Activated B cell treated with CpG ODN at 0.5 μM for 24 hours (primary cell): Measurements from ENCODE around the gene MCHR2. TPM values are rescaled to one million over a fixed set of nuclear protein-coding genes. Genes with fewer than 3 reads are reported as not detected.

Experiments used
- ATAC-seq: fragments of 200-7000 bp; cut with Tn5 transposase; one replicate; pipeline ENCODE4 v1.10.0; 2021; ENCODE audit warnings: low read depth, mild to moderate bottlenecking, moderate library complexity
- CTCF ChIA-PET: fragments of 350-600 bp; sonication (Branson Sonifier 250); formaldehyde crosslinking; loops from one replicate; lab custom pipeline; 2021; ENCODE audit warnings: antibody characterized with exemption; lab: Charles Lee
- POLR2A ChIA-PET: fragments of 350-600 bp; sonication (Branson Sonifier 250); formaldehyde crosslinking; loops from one replicate; lab custom pipeline; 2021; ENCODE audit warnings: antibody characterized with exemption; lab: Charles Lee
- DNase-seq: peaks from one replicate; pipeline ENCODE4 v3.0.0; 2022
- H3K27ac Mint-ChIP-seq: one replicate; pipeline ENCODE4 v1.8.0; 2020; ENCODE audit warnings: mixed read lengths
- H3K27me3 Mint-ChIP-seq: one replicate; pipeline ENCODE4 v1.8.0; 2021; ENCODE audit warnings: mixed read lengths
- H3K36me3 Mint-ChIP-seq: one replicate; pipeline ENCODE4 v1.8.0; 2021; ENCODE audit warnings: low read depth, mixed read lengths
- H3K4me1 Mint-ChIP-seq: one replicate; pipeline ENCODE4 v1.8.0; 2021; ENCODE audit warnings: mixed read lengths
- H3K4me3 Mint-ChIP-seq: one replicate; pipeline ENCODE4 v1.8.0; 2020; ENCODE audit warnings: mild to moderate bottlenecking, mixed read lengths
- H3K9me3 Mint-ChIP-seq: one replicate; pipeline ENCODE4 v1.8.0; 2020; ENCODE audit warnings: mixed read lengths
- CTCF ChIP-seq: fragments of 200-600 bp; IDR thresholded peaks from one replicate; pipeline ENCODE4 v1.8.0; 2022; ENCODE audit warnings: antibody characterized with exemption, mild to moderate bottlenecking
- intact Hi-C: fragments of 100-400 bp; cut with micrococcal nuclease; formaldehyde crosslinking; loops from one replicate; pipeline ENCODE4 v1.15.1; 2024
- total RNA-seq: library from RNA; stranded (reverse); gene quantifications from 2 replicates; pipeline ENCODE4 v1.2.3, GENCODE V29; 2022

The MCHR2 gene
- total RNA-seq, 1 donor from 2014 or later: not detected

GRCh38 chr6:99912657-99913056, 81.4 kb downstream of the MCHR2 start:
- intact Hi-C loops: no loop called here
- CTCF ChIA-PET: no interaction called here
- H3K27me3 Mint-ChIP-seq: no peaks in the 10 kb centered on the region
- TF ChIP-seq CTCF: no peak
- DNase-seq (no peak), ATAC-seq (no peak)
- H3K27ac Mint-ChIP-seq: no peak overlapping the region
- H3K4me1 Mint-ChIP-seq: no peaks in the 10 kb centered on the region
- no peaks in the 10 kb centered on the region for H3K36me3 Mint-ChIP-seq
- POLR2A ChIA-PET: no interaction called here
- no peak overlapping the region for H3K4me3 Mint-ChIP-seq
- H3K9me3 Mint-ChIP-seq: no peaks in the 10 kb centered on the region

- intact Hi-C loops: loop anchor here (5.0 kb wide), 1 partner anchor 438 kb away; no protein-coding TSS in a partner anchor
- no peak for TF ChIP-seq CTCF
- no peaks in the 10 kb centered on the region for H3K27me3 Mint-ChIP-seq
- ChIA-PET CTCF (interaction anchor here (1.0 kb wide), 1 partner anchor 37 kb away, joined by 4 read pairs; no protein-coding TSS in a partner anchor), POLR2A (no interaction called here)
- no peak overlapping the region for H3K4me3 Mint-ChIP-seq
- H3K9me3 Mint-ChIP-seq: no peaks in the 10 kb centered on the region
- no peak for DNase-seq
- H3K4me1 Mint-ChIP-seq: no peaks in the 10 kb centered on the region
- no peak overlapping the region for H3K27ac Mint-ChIP-seq
- H3K36me3 Mint-ChIP-seq: no peaks in the 10 kb centered on the region
- ATAC-seq: no peak
These were observed 88.6 kb downstream of the MCHR2 start for GRCh38 chr6:99905209-99906106.

DNA sequence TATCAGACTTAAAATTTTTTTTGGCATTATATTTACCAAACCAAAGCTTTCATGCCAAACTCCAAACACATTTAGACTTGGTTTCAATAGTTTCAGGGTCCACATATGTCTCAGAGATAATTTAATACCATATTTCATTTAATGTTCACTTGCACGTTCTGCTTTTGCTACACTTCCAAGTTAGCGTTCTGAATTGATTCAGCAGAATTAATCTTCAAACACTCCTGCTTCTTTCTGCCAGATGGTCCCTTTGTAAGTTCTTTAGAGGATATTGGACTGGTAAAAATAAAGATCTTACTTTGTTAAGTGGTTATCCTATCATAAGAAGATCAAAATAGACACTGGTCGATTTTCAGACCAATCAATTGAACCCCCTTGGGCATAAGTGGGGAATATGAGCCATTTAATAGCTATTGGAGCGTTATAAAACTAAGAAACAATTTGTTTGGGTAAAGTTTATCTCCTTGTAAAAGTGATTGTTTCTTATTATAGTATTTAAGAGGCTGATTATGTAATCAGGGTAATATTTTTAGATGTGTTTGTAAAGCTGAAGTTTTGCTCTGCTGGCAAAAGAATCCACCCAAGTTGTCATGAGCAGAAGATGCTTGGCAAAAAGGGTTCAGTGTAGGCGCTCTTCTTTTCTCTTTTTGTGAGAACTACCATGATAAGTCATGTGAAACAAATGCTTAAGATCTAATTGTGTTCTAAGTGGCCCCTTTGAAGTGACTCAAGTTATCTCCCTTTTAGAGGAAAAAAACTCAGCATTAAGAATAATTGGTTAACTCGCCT, 92.2 kb downstream of the MCHR2 start:
- H3K27ac Mint-ChIP-seq: no peak overlapping the region
- peaks cover 3% of the 10 kb centered on the region for H3K27me3 Mint-ChIP-seq
- no peak for TF ChIP-seq CTCF
- ChIA-PET CTCF (interaction anchor here (0.6 kb wide), 1 partner anchor 79 kb away, joined by 6 read pairs; no protein-coding TSS in a partner anchor), POLR2A (no interaction called here)
- intact Hi-C loops: no loop called here
- DNase-seq: no peak
- H3K4me3 Mint-ChIP-seq: no peak overlapping the region
- ATAC-seq: no peak
- H3K36me3 Mint-ChIP-seq: no peaks in the 10 kb centered on the region
- H3K4me1 Mint-ChIP-seq: no peaks in the 10 kb centered on the region
- no peaks in the 10 kb centered on the region for H3K9me3 Mint-ChIP-seq

- ChIA-PET POLR2A (no interaction called here), CTCF (no interaction called here)
- intact Hi-C loops: no loop called here
These were observed 99.2 kb downstream of the MCHR2 start for GRCh38 chr6:99894815-99895214.

More at GRCh38 chr6:99894815-99895214, 99.2 kb downstream of the MCHR2 start:
- ATAC-seq: no peak
- no peak for TF ChIP-seq CTCF
- H3K4me1 Mint-ChIP-seq: no peaks in the 10 kb centered on the region
- H3K9me3 Mint-ChIP-seq: no peaks in the 10 kb centered on the region
- no peak for DNase-seq
- H3K4me3 Mint-ChIP-seq: no peak overlapping the region
- H3K27me3 Mint-ChIP-seq: peaks cover 3% of the 10 kb centered on the region
- H3K27ac Mint-ChIP-seq: no peak overlapping the region
- H3K36me3 Mint-ChIP-seq: no peaks in the 10 kb centered on the region
